Measurements from ENCODE around the gene HENMT1. TPM values are rescaled to one million over a fixed set of nuclear protein-coding genes. Genes with fewer than 3 reads are reported as not detected.

The HENMT1 gene
- total RNA-seq, 1 experiment from 2014 or later, result 6.2 TPM

- WGBS (ENCODE audit: extremely low coverage, insufficient read length, low lambda C conversion rate), result no CpG with 5 or more reads among the region's 11 CpGs
- H4K91ac ChIP-seq (ENCODE audit: insufficient read length, low read depth, low read length), result no peak overlapping the region
- no peaks in the 10 kb centered on the region for H3K9me3 Mint-ChIP-seq
- H3K23ac ChIP-seq (ENCODE audit: insufficient read length, low read depth, low read length), result no peak overlapping the region
- H4K20me1 ChIP-seq (ENCODE audit: control insufficient read depth, insufficient read depth, insufficient read length), result no peaks in the 10 kb centered on the region
- no peak overlapping the region for H3K27ac ChIP-seq (ENCODE audit: insufficient read length, low read depth, low read length)
- no peaks in the 10 kb centered on the region for H3K4me1 ChIP-seq (ENCODE audit: insufficient read depth, low read length)
- H4K5ac ChIP-seq (ENCODE audit: insufficient read length, low read depth, low read length), result no peak overlapping the region
- H3K4me2 ChIP-seq (ENCODE audit: insufficient read depth, insufficient read length, low read length), result no peak overlapping the region
- H3K79me2 ChIP-seq (ENCODE audit: insufficient read depth, low read length), result no peaks in the 10 kb centered on the region
- H3K23me2 ChIP-seq (ENCODE audit: insufficient read length, low read depth, low read length, poor library complexity, severe bottlenecking), result no peaks in the 10 kb centered on the region
- no peak overlapping the region for H2AK5ac ChIP-seq (ENCODE audit: insufficient read length, low read length)
- no peak overlapping the region for H2BK12ac ChIP-seq (ENCODE audit: insufficient read length, low read depth, low read length)
- peak overlapping the region in 2 of 3 experiments; percentile 22 to 42; a peak in 2 of 7 replicates for H3K27ac Mint-ChIP-seq
- no peaks in the 10 kb centered on the region for H3K79me1 ChIP-seq (ENCODE audit: insufficient read depth, low read depth, low read length, poor library complexity, severe bottlenecking)
- H2AFZ ChIP-seq (ENCODE audit: low read length), result no peak overlapping the region
- no peak overlapping the region for H3T11ph ChIP-seq (ENCODE audit: low read length)
- DNase-seq, result no peak
- H3K27me3 Mint-ChIP-seq (ENCODE audit: low read depth), result peaks cover 2% of the 10 kb centered on the region; the same call in 1 of the 2 replicates
- H2BK15ac ChIP-seq (ENCODE audit: low read depth, low read length), result no peak overlapping the region
- H3K9me3 ChIP-seq (ENCODE audit: control insufficient read depth, low read depth, low read length), result no peaks in the 10 kb centered on the region
- TF ChIP-seq CTCF (conservative IDR thresholded peaks at IDR 0.05), result no peak
- H3K4me3 Mint-ChIP-seq, result no peak overlapping the region; a peak in 1 of 5 replicates
- H3K18ac ChIP-seq (ENCODE audit: insufficient read length, low read depth, low read length), result no peak overlapping the region
- H2BK20ac ChIP-seq (ENCODE audit: low read depth, low read length, poor library complexity, severe bottlenecking), result no peak overlapping the region
- H2BK5ac ChIP-seq (ENCODE audit: insufficient read length, low read length), result no peak overlapping the region
- H3K4ac ChIP-seq (ENCODE audit: low read depth, low read length), result no peak overlapping the region
- H3K36me3 Mint-ChIP-seq (ENCODE audit: insufficient read depth in 1 of 3, low read depth in 3 of 3), result no peaks in the 10 kb centered on the region; a peak in 1 of 7 replicates
- H2BK120ac ChIP-seq (ENCODE audit: low read depth, low read length, poor library complexity, severe bottlenecking), result no peak overlapping the region
- H4K8ac ChIP-seq (replicated peaks; ENCODE audit: insufficient read length, low read depth, low read length), result no peak overlapping the region
- no peaks in the 10 kb centered on the region for H3K27me3 ChIP-seq (ENCODE audit: insufficient read depth, low read length)
- no peak overlapping the region for H3K56ac ChIP-seq (ENCODE audit: insufficient read length, low read depth, low read length)
- H3K4me1 Mint-ChIP-seq, result peaks cover 2 to 11% of the 10 kb centered on the region in 2 experiments
- H3K9ac ChIP-seq (ENCODE audit: extremely low read depth, insufficient read length, low read length), result no peak overlapping the region
- H3K14ac ChIP-seq (ENCODE audit: insufficient read depth, low read length), result no peak overlapping the region
Observed at GRCh38 chr1:108646648-108647269, 14.1 kb downstream of the HENMT1 start.

Data from H9 (cell line).